WTC11 (cell line): ENCODE measurements around the gene ALG1L2. TPM values are rescaled to one million over a fixed set of nuclear protein-coding genes. Genes with fewer than 3 reads are reported as not detected.
"Not testable (repeated sequence)": the region's sequence is repeated elsewhere in the genome, so short reads cannot be mapped to it uniquely, and the experiment has no call there.

Experiments
- ATAC-seq: fragments of 200-7000 bp; cut with Tn5 transposase; 2 replicates; pipeline ENCODE4 v1.10.0; 2021; ENCODE audit warnings: mild to moderate bottlenecking, moderate library complexity
- CTCF ChIA-PET: fragments of 300-600 bp; sonication (Branson Sonifier 250); formaldehyde crosslinking; loops from one replicate; lab custom pipeline; 2021; ENCODE audit warnings: antibody characterized with exemption; lab: Charles Lee
- POLR2A ChIA-PET: fragments of 350-600 bp; sonication (Branson Sonifier 250); formaldehyde crosslinking; loops from one replicate; lab custom pipeline; 2021; ENCODE audit warnings: antibody characterized with exemption; lab: Charles Lee
- DNase-seq: peaks from one replicate; pipeline ENCODE4 v3.0.0; 2021; ENCODE audit warnings: low spot score
- H3K27ac Mint-ChIP-seq: 2 replicates; pipeline ENCODE4 v1.8.0; 2021; ENCODE audit warnings: mixed read lengths
- H3K27me3 Mint-ChIP-seq: 2 replicates; pipeline ENCODE4 v1.8.0; 2021; ENCODE audit warnings: low read depth, mild to moderate bottlenecking, moderate library complexity, mixed read lengths
- H3K36me3 Mint-ChIP-seq: 2 replicates; pipeline ENCODE4 v1.8.0; 2021; ENCODE audit warnings: mixed read lengths
- H3K4me1 Mint-ChIP-seq: 2 replicates; pipeline ENCODE4 v1.8.0; 2022; ENCODE audit warnings: mixed read lengths
- H3K4me3 Mint-ChIP-seq: 2 replicates; pipeline ENCODE4 v1.8.0; 2021; ENCODE audit warnings: mild to moderate bottlenecking, moderate library complexity, mixed read lengths
- H3K9me3 Mint-ChIP-seq: 2 replicates; pipeline ENCODE4 v1.8.0; 2021; ENCODE audit warnings: mixed read lengths
- ATF1 ChIP-seq: sonication (generic); formaldehyde crosslinking; IDR thresholded peaks from 2 replicates; pipeline ENCODE4 v1.8.1; 2023; ENCODE audit warnings: mild to moderate bottlenecking, moderate library complexity, missing genetic modification reagents
- ATF2 ChIP-seq: sonication (generic); formaldehyde crosslinking; IDR thresholded peaks from 2 replicates; pipeline ENCODE4 v1.8.1; 2022; ENCODE audit warnings: low read depth, missing genetic modification reagents, borderline replicate concordance
- CREB1 ChIP-seq: sonication (generic); formaldehyde crosslinking; IDR thresholded peaks from 2 replicates; pipeline ENCODE4 v1.8.0; 2023; ENCODE audit warnings: mild to moderate bottlenecking, missing genetic modification reagents
- CTCF ChIP-seq: fragments of 200-600 bp; IDR thresholded peaks from 2 replicates; pipeline ENCODE4 v1.8.0; 2022; ENCODE audit warnings: antibody characterized with exemption
- E2F1 ChIP-seq: sonication (generic); formaldehyde crosslinking; IDR thresholded peaks from 2 replicates; pipeline ENCODE4 v1.8.0; 2022; ENCODE audit warnings: mild to moderate bottlenecking, missing genetic modification reagents
- ERG ChIP-seq: fragments of 250-450 bp; sonication (Bioruptor Pico); IDR thresholded peaks from 2 replicates; pipeline ENCODE4 v1.8.0; 2021; ENCODE audit warnings: mild to moderate bottlenecking
- ESRRA ChIP-seq: sonication (generic); formaldehyde crosslinking; IDR thresholded peaks from 2 replicates; pipeline ENCODE4 v1.8.1; 2022; ENCODE audit warnings: mild to moderate bottlenecking, missing genetic modification reagents, borderline replicate concordance
- FOXK1 ChIP-seq: sonication (generic); formaldehyde crosslinking; IDR thresholded peaks from 2 replicates; pipeline ENCODE4 v1.8.0; 2022; ENCODE audit warnings: mild to moderate bottlenecking, moderate library complexity, missing genetic modification reagents
- FOXP4 ChIP-seq: sonication (generic); formaldehyde crosslinking; IDR thresholded peaks from 2 replicates; pipeline ENCODE4 v1.8.0; 2022; ENCODE audit warnings: mild to moderate bottlenecking, missing genetic modification reagents
- HMGA2 ChIP-seq: fragments of 250-450 bp; sonication (Bioruptor Pico); IDR thresholded peaks from 2 replicates; pipeline ENCODE4 v1.4.0; 2021; ENCODE audit warnings: mild to moderate bottlenecking, moderate library complexity
- MXD4 ChIP-seq: fragments of 250-450 bp; sonication (Bioruptor Pico); IDR thresholded peaks from 2 replicates; pipeline ENCODE4 v1.8.0; 2021; ENCODE audit warnings: mild to moderate bottlenecking, moderate library complexity, borderline replicate concordance
- MYBL2 ChIP-seq: sonication (generic); formaldehyde crosslinking; IDR thresholded peaks from 2 replicates; pipeline ENCODE4 v1.8.1; 2023; ENCODE audit warnings: mild to moderate bottlenecking, moderate library complexity, missing genetic modification reagents
- NFE2L1 ChIP-seq: sonication (generic); formaldehyde crosslinking; IDR thresholded peaks from 2 replicates; pipeline ENCODE4 v1.8.1; 2023; ENCODE audit warnings: missing genetic modification reagents
- PREB ChIP-seq: sonication (generic); formaldehyde crosslinking; IDR thresholded peaks from 2 replicates; pipeline ENCODE4 v1.8.1; 2022; ENCODE audit warnings: mild to moderate bottlenecking, missing genetic modification reagents, moderate library complexity, borderline replicate concordance
- PRRX2 ChIP-seq: fragments of 250-450 bp; sonication (Bioruptor Pico); IDR thresholded peaks from 2 replicates; pipeline ENCODE4 v1.8.0; 2021; ENCODE audit warnings: mild to moderate bottlenecking
- SMAD4 ChIP-seq: sonication (generic); formaldehyde crosslinking; IDR thresholded peaks from 2 replicates; pipeline ENCODE4 v1.8.0; 2022; ENCODE audit warnings: mild to moderate bottlenecking, missing genetic modification reagents
- SP1 ChIP-seq: sonication (generic); formaldehyde crosslinking; conservative IDR thresholded peaks from 2 replicates; pipeline ENCODE4 v1.8.1; 2022; ENCODE audit warnings: missing genetic modification reagents
- ZBTB43 ChIP-seq: sonication (generic); formaldehyde crosslinking; IDR thresholded peaks from 2 replicates; pipeline ENCODE4 v1.8.1; 2023; ENCODE audit warnings: mild to moderate bottlenecking, missing genetic modification reagents
- total RNA-seq: library from RNA; stranded (reverse); gene quantifications from 3 replicates; pipeline ENCODE4 v1.2.3, GENCODE V29; 2021

The ALG1L2 gene
- total RNA-seq, 1 experiment from 2014 or later, result 2.1 TPM

- CTCF ChIA-PET, result interaction anchor here (0.9 kb wide), 1 partner anchor 45 kb away, joined by 4 read pairs; no protein-coding TSS in a partner anchor
- POLR2A ChIA-PET, result no interaction called here
Observed at GRCh38 chr3:130088061-130088460, 6.4 kb downstream of the ALG1L2 start.

GRCh38 chr3:130090681-130091080 lies 9.1 kb downstream of the ALG1L2 start:
- CTCF ChIA-PET, result interaction anchor here (11.2 kb wide), 1 partner anchor 148 kb away, joined by 134 read pairs; no protein-coding TSS in a partner anchor
- POLR2A ChIA-PET, H3K36me3 Mint-ChIP-seq, DNase-seq, H3K9me3 Mint-ChIP-seq, H3K27me3 Mint-ChIP-seq, H3K4me3 Mint-ChIP-seq, ATAC-seq, H3K27ac Mint-ChIP-seq: not testable (repeated sequence)
- H3K4me1 Mint-ChIP-seq, result peaks cover 16% of the 10 kb centered on the region

More at GRCh38 chr3:130088061-130088460, 6.4 kb downstream of the ALG1L2 start:
- no peak for ATAC-seq
- no peaks in the 10 kb centered on the region for H3K36me3 Mint-ChIP-seq
- H3K4me3 Mint-ChIP-seq, result no peak overlapping the region
- H3K27me3 Mint-ChIP-seq, result 0 out of 2 replicates have a peak, but pooled peaks cover 4% of the 10 kb centered on the region
- H3K4me1 Mint-ChIP-seq, result no peaks in the 10 kb centered on the region; the same call in 1 of the 2 replicates
- H3K9me3 Mint-ChIP-seq, result 0 out of 2 replicates have a peak, but pooled peaks cover 7% of the 10 kb centered on the region
- DNase-seq, result no peak
- TF ChIP-seq CTCF (no peak), MXD4 (no peak), NFE2L1 (CRISPR knock-in tag) (no peak), PRRX2 (CRISPR knock-in tag) (no peak), FOXP4 (CRISPR knock-in tag) (no peak), CREB1 (CRISPR knock-in tag) (no peak), ATF2 (CRISPR knock-in tag) (no peak), E2F1 (CRISPR knock-in tag) (no peak), ESRRA (CRISPR knock-in tag) (no peak), PREB (no peak), SP1 (CRISPR knock-in tag) (no peak), ATF1 (CRISPR knock-in tag) (no peak), SMAD4 (CRISPR knock-in tag) (no peak), HMGA2 (no peak), ERG (no peak), FOXK1 (CRISPR knock-in tag) (no peak), ZBTB43 (no peak), MYBL2 (CRISPR knock-in tag) (no peak)
- H3K27ac Mint-ChIP-seq, result no peak overlapping the region
